ENCODE data around the gene MAN2B2. TPM values are rescaled to one million over a fixed set of nuclear protein-coding genes. Genes with fewer than 3 reads are reported as not detected.

Gene MAN2B2
- total RNA-seq, 1 donor from 2014 or later: 32.2 TPM

GRCh38 chr4:6643141-6643847 is 68.3 kb downstream of the MAN2B2 start:
- H3K4me3 Mint-ChIP-seq (ENCODE audit: unreplicated experiment): peak overlapping the region; percentile 23
- H3K9me3 Mint-ChIP-seq (ENCODE audit: unreplicated experiment): no peaks in the 10 kb centered on the region
- TF ChIP-seq EZH2 (IDR thresholded peaks at IDR 0.05; ENCODE audit: insufficient read depth, low read length) (no peak), CTCF (IDR thresholded peaks at IDR 0.05; ENCODE audit: insufficient read depth, low read depth, low read length) (no peak)
- H3K4me1 ChIP-seq (ENCODE audit: insufficient read depth, low read length): peaks cover 14% of the 10 kb centered on the region
- H3K27ac ChIP-seq (ENCODE audit: low read depth, low read length): no peak overlapping the region
- FAIRE-seq: no peak
- H3K27ac Mint-ChIP-seq (ENCODE audit: unreplicated experiment): peak overlapping the region; percentile 70
- no peak for DNase-seq (ENCODE audit: low read depth)
- no peaks in the 10 kb centered on the region for H3K27me3 ChIP-seq (ENCODE audit: insufficient read depth, low read length)
- H3K4me1 Mint-ChIP-seq (ENCODE audit: low read depth, unreplicated experiment): peaks cover 17% of the 10 kb centered on the region
- H3K9ac ChIP-seq (ENCODE audit: low read length): no peak overlapping the region
- no peak overlapping the region for H3K4me3 ChIP-seq (ENCODE audit: insufficient read depth, low read depth, low read length)
- H4K20me1 ChIP-seq (ENCODE audit: insufficient read depth, low read length): peaks cover 35% of the 10 kb centered on the region
- H3K9me3 ChIP-seq (ENCODE audit: insufficient read depth, low read depth, low read length): no peaks in the 10 kb centered on the region
- H3K79me2 ChIP-seq (ENCODE audit: insufficient read depth, low read length): peaks cover 34% of the 10 kb centered on the region
- H3K36me3 ChIP-seq (ENCODE audit: insufficient read depth, low read length): peaks cover 15% of the 10 kb centered on the region
- peaks cover 2% of the 10 kb centered on the region for H3K36me3 Mint-ChIP-seq (ENCODE audit: low read depth, unreplicated experiment)
- no peak overlapping the region for H2AFZ ChIP-seq (ENCODE audit: low read depth, low read length)
- H3K27me3 Mint-ChIP-seq (ENCODE audit: low read depth, unreplicated experiment): peaks cover 5% of the 10 kb centered on the region
- H3K4me2 ChIP-seq (ENCODE audit: low read length): peak overlapping the region; percentile 94

- no peaks in the 10 kb centered on the region for H3K27me3 ChIP-seq (ENCODE audit: insufficient read depth, low read length)
- peaks cover 35% of the 10 kb centered on the region for H4K20me1 ChIP-seq (ENCODE audit: insufficient read depth, low read length)
- Mint-ChIP-seq H3K9me3 (ENCODE audit: unreplicated experiment) (no peaks in the 10 kb centered on the region), H3K27me3 (ENCODE audit: low read depth, unreplicated experiment) (peaks cover 5% of the 10 kb centered on the region), H3K27ac (ENCODE audit: unreplicated experiment) (peak overlapping the region; percentile 63), H3K4me3 (ENCODE audit: unreplicated experiment) (no peak overlapping the region), H3K4me1 (ENCODE audit: low read depth, unreplicated experiment) (peaks cover 17% of the 10 kb centered on the region), H3K36me3 (ENCODE audit: low read depth, unreplicated experiment) (peaks cover 2% of the 10 kb centered on the region)
- no peak overlapping the region for H3K27ac ChIP-seq (ENCODE audit: low read depth, low read length)
- no peak for FAIRE-seq
- H3K4me2 ChIP-seq (ENCODE audit: low read length): no peak overlapping the region
- H3K4me1 ChIP-seq (ENCODE audit: insufficient read depth, low read length): peaks cover 11% of the 10 kb centered on the region
- no peak for TF ChIP-seq EZH2 (IDR thresholded peaks at IDR 0.05; ENCODE audit: insufficient read depth, low read length)
- TF ChIP-seq CTCF (IDR thresholded peaks at IDR 0.05; ENCODE audit: insufficient read depth, low read depth, low read length): no peak
- peaks cover 34% of the 10 kb centered on the region for H3K79me2 ChIP-seq (ENCODE audit: insufficient read depth, low read length)
- no peak overlapping the region for H2AFZ ChIP-seq (ENCODE audit: low read depth, low read length)
- H3K9me3 ChIP-seq (ENCODE audit: insufficient read depth, low read depth, low read length): no peaks in the 10 kb centered on the region
- H3K4me3 ChIP-seq (ENCODE audit: insufficient read depth, low read depth, low read length): no peak overlapping the region
- peaks cover 15% of the 10 kb centered on the region for H3K36me3 ChIP-seq (ENCODE audit: insufficient read depth, low read length)
- no peak for DNase-seq (ENCODE audit: low read depth)
- no peak overlapping the region for H3K9ac ChIP-seq (ENCODE audit: low read length)
Observed at GRCh38 chr4:6644792-6645530, 70.0 kb downstream of the MAN2B2 start.

Data from astrocyte (in vitro differentiated cells and primary cell).